ENCODE measurements around the gene TRAPPC8.

GRCh38 chr18:31980863-31981262 lies 37.9 kb upstream of the TRAPPC8 start:
- TF ChIP-seq CTCF (IDR thresholded peaks at IDR 0.05) (no peak), EP300 (IDR thresholded peaks at IDR 0.05; ENCODE audit: low read depth) (no peak)
